NK-92 treated with Interleukin-12 subunit alpha and Interleukin-12 subunit beta, amount 100 ng/mL, for 24 hours (cell line): Measurements from ENCODE around the gene EXT2.

ENCODE experiments used
- DNase-seq: peaks from one replicate; lab custom pipeline; 2025; lab: John Stamatoyannopoulos, UW

The EXT2 gene

GRCh38 chr11:44095506-44096359 is at the start of gene EXT2:
Gene EXT2, plus strand, starts transcription at chr11:44095678. Its CDS starts 12,035 bp downstream, at chr11:44107713.
- DNase-seq = peak; percentile 83

- DNase-seq = no peak
Measured at GRCh38 chr11:44046182-44046581, 49.3 kb upstream of the EXT2 start.

GRCh38 chr11:44047298-44047697 is 48.2 kb upstream of the EXT2 start:
- no peak for DNase-seq

GRCh38 chr11:44047931-44048431 is 47.5 kb upstream of the EXT2 start, which contains the start of gene ACCSL:
Gene ACCSL, plus strand, starts transcription at chr11:44047981. Its CDS starts 56 bp downstream, at chr11:44048037.
- no peak for DNase-seq

- no peak for DNase-seq
Measured at GRCh38 chr11:44049832-44050231, 45.6 kb upstream of the EXT2 start.

GRCh38 chr11:44051171-44051570 is 44.3 kb upstream of the EXT2 start:
- DNase-seq = no peak

GRCh38 chr11:44057340-44057739 is 38.1 kb upstream of the EXT2 start:
- DNase-seq = no peak

- DNase-seq = no peak
Measured at GRCh38 chr11:44058275-44058674, 37.2 kb upstream of the EXT2 start.

- DNase-seq = no peak
Measured at GRCh38 chr11:44065161-44065661, 30.3 kb upstream of the EXT2 start.

- DNase-seq = peak; percentile 71
Measured at GRCh38 chr11:44065841-44066731, 29.4 kb upstream of the EXT2 start, which contains the start of gene ACCS. Gene ACCS, plus strand, starts transcription at chr11:44066270. Its CDS starts 1,358 bp downstream, at chr11:44067628.

- no peak for DNase-seq
Measured at GRCh38 chr11:44066732-44067141, 28.7 kb upstream of the EXT2 start.

GRCh38 chr11:44067266-44067665 is 28.2 kb upstream of the EXT2 start:
- no peak for DNase-seq

GRCh38 chr11:44068180-44068579 is 27.3 kb upstream of the EXT2 start:
- no peak for DNase-seq

GRCh38 chr11:44071157-44071556 is 24.3 kb upstream of the EXT2 start:
- DNase-seq = no peak

- DNase-seq = no peak
Measured at GRCh38 chr11:44072757-44073658, 22.5 kb upstream of the EXT2 start.

- DNase-seq = no peak
Measured at GRCh38 chr11:44078794-44079193, 16.7 kb upstream of the EXT2 start.

GRCh38 chr11:44079376-44079775 is 16.1 kb upstream of the EXT2 start:
- DNase-seq = no peak

- no peak for DNase-seq
Measured at GRCh38 chr11:44080951-44081350, 14.5 kb upstream of the EXT2 start.

GRCh38 chr11:44082645-44083044 is 12.8 kb upstream of the EXT2 start:
- no peak for DNase-seq

GRCh38 chr11:44083433-44083832 is 12.0 kb upstream of the EXT2 start:
- DNase-seq = no peak

- no peak for DNase-seq
Measured at GRCh38 chr11:44083906-44084305, 11.6 kb upstream of the EXT2 start.
